ENCODE data around the gene XRCC4. TPM values are rescaled to one million over a fixed set of nuclear protein-coding genes. Genes with fewer than 3 reads are reported as not detected.

XRCC4 gene
- total RNA-seq, result 10.7 and 14.7 TPM in 2 replicates

DNA sequence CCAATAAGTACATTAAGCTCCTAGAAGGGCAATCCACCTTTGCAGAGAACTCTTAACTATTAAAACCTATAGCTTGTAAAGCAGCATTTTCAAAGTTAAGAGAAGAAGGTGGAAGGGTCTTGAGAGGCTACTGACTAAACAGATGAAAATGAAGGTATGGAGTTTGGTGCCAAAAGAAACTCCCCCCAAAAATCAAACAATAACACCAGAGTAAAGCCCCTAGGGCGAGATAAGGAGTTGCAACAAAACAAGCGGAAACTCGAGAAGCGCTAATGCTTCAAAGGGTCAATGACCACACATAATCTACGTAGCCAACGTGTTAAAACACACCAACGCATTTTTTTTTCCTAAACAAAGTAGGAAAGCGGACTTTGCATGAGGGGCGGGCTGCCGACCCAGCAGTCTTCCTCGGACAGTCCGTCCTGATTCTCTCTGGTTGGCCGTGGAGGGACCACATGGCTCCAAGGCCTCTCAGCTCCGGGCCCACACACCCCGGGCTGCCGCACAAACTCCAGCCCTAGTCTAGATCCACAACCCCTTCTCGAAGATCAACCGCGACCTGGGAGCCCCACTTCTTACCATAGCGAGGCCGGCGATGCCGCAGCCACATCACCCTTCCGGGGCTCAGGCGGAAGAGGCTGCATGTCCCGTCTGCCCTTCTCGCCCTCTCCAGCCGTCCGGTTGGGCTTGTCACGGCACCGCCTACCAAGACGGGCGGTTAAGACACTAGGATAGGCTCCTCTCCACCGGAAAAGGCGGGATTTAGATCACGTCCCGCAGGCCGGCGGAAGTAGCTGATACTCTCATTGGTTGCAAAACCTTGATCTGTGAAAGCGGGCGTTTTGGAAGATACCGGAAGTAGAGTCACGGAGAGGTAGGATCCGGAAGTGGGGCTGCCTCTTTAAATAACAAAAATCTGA is at the start of gene XRCC4, which contains the start of gene TMEM167A:
XRCC4 (plus strand) TSS at position 806 of the 920 bp plus-strand sequence. CDS start 27,373 bp downstream, outside the sequence.
TMEM167A (minus strand) TSS at position 653 of the 920 bp plus-strand sequence; CDS start at position 582, 71 bp downstream.

Other genes starting within 250 kb of the XRCC4 start
- gene TMEM167A, start 153 bp upstream of the XRCC4 start, total RNA-seq, result 39.5 and 46.9 TPM in 2 replicates